ENCODE data around the gene TMUB1. TPM values are rescaled to one million over a fixed set of nuclear protein-coding genes. Genes with fewer than 3 reads are reported as not detected.

The TMUB1 gene
- total RNA-seq, 2 donors from 2014 or later: 25.7 to 35.2 TPM

- peaks cover 0 to 8% of the 10 kb centered on the region in 2 donors for H3K4me1 ChIP-seq (ENCODE audit: control insufficient read depth in 1 of 2, low read depth in 2 of 2)
- no peak for ATAC-seq (ENCODE audit: insufficient number of reproducible peaks, low FRiP score, low read depth)
- no peaks in the 10 kb centered on the region for H3K9me3 ChIP-seq
Measured at GRCh38 chr7:151125846-151126481, 42.7 kb upstream of the TMUB1 start.

GRCh38 chr7:151125470-151125845 is 42.2 kb upstream of the TMUB1 start:
- Histone ChIP-seq H3K9me3 (no peaks in the 10 kb centered on the region), H3K4me3 (peak overlapping the region; percentile 72), H3K27me3 (replicated peaks; ENCODE audit: insufficient read depth) (no peaks in the 10 kb centered on the region), H3K4me1 (ENCODE audit: control insufficient read depth in 1 of 2, low read depth in 2 of 2) (peaks cover 0 to 8% of the 10 kb centered on the region in 2 donors), H3K36me3 (peaks cover 22% of the 10 kb centered on the region), H3K27ac (no peak overlapping the region)
- ATAC-seq (ENCODE audit: insufficient number of reproducible peaks, low FRiP score, low read depth): no peak
- TF ChIP-seq CTCF (IDR thresholded peaks at IDR 0.05): peak; percentile 21
- no peak for DNase-seq (ENCODE audit: low spot score)

More at GRCh38 chr7:151125846-151126481, 42.7 kb upstream of the TMUB1 start:
- Histone ChIP-seq H3K27me3 (replicated peaks; ENCODE audit: insufficient read depth) (no peaks in the 10 kb centered on the region), H3K36me3 (peaks cover 18% of the 10 kb centered on the region), H3K27ac (no peak overlapping the region), H3K4me3 (peak overlapping the region; percentile 72)
- TF ChIP-seq CTCF (IDR thresholded peaks at IDR 0.05): no peak
- DNase-seq (ENCODE audit: low spot score): no peak

GRCh38 chr7:151124899-151125399 is 41.7 kb upstream of the TMUB1 start:
- no peak for TF ChIP-seq CTCF (IDR thresholded peaks at IDR 0.05)
- H3K9me3 ChIP-seq: no peaks in the 10 kb centered on the region
- H3K27ac ChIP-seq: no peak overlapping the region
- peaks cover 25% of the 10 kb centered on the region for H3K36me3 ChIP-seq
- H3K4me3 ChIP-seq: peak overlapping the region; percentile 72
- ATAC-seq (ENCODE audit: insufficient number of reproducible peaks, low FRiP score, low read depth) (no peak), DNase-seq (ENCODE audit: low spot score) (no peak)
- H3K27me3 ChIP-seq (replicated peaks; ENCODE audit: insufficient read depth): no peaks in the 10 kb centered on the region
- H3K4me1 ChIP-seq (ENCODE audit: control insufficient read depth in 1 of 2, low read depth in 2 of 2): peaks cover 0 to 8% of the 10 kb centered on the region in 2 donors

GRCh38 chr7:151124481-151124880 is 41.2 kb upstream of the TMUB1 start:
- no peaks in the 10 kb centered on the region for H3K9me3 ChIP-seq
- no peaks in the 10 kb centered on the region for H3K27me3 ChIP-seq (replicated peaks; ENCODE audit: insufficient read depth)
- TF ChIP-seq CTCF (IDR thresholded peaks at IDR 0.05): no peak
- no peak for DNase-seq (ENCODE audit: low spot score)
- ATAC-seq (ENCODE audit: insufficient number of reproducible peaks, low FRiP score, low read depth): no peak
- H3K36me3 ChIP-seq: peaks cover 24% of the 10 kb centered on the region
- H3K27ac ChIP-seq: no peak overlapping the region
- no peak overlapping the region for H3K4me3 ChIP-seq
- peaks cover 0 to 8% of the 10 kb centered on the region in 2 donors for H3K4me1 ChIP-seq (ENCODE audit: control insufficient read depth in 1 of 2, low read depth in 2 of 2)

GRCh38 chr7:151123822-151124464 is 40.6 kb upstream of the TMUB1 start:
- DNase-seq (ENCODE audit: low spot score) (no peak), ATAC-seq (ENCODE audit: insufficient number of reproducible peaks, low FRiP score, low read depth) (peak; percentile 56)
- Histone ChIP-seq H3K9me3 (no peaks in the 10 kb centered on the region), H3K4me3 (no peak overlapping the region), H3K27ac (no peak overlapping the region), H3K4me1 (ENCODE audit: control insufficient read depth in 1 of 2, low read depth in 2 of 2) (peaks cover 0 to 8% of the 10 kb centered on the region in 2 donors), H3K27me3 (replicated peaks; ENCODE audit: insufficient read depth) (no peaks in the 10 kb centered on the region), H3K36me3 (peaks cover 30% of the 10 kb centered on the region)
- TF ChIP-seq CTCF (IDR thresholded peaks at IDR 0.05): peak; percentile 95

All from thoracic aorta (tissue), 2 donors.